NCI-H2029 (cell line): Measurements from ENCODE around the gene SGF29.
"Not testable (repeated sequence)": the region's sequence is repeated elsewhere in the genome, so short reads cannot be mapped to it uniquely, and the experiment has no call there.

Experiments used
- DNase-seq: peaks from one replicate; lab custom pipeline; 2025; lab: John Stamatoyannopoulos, UW

The SGF29 gene

DNA sequence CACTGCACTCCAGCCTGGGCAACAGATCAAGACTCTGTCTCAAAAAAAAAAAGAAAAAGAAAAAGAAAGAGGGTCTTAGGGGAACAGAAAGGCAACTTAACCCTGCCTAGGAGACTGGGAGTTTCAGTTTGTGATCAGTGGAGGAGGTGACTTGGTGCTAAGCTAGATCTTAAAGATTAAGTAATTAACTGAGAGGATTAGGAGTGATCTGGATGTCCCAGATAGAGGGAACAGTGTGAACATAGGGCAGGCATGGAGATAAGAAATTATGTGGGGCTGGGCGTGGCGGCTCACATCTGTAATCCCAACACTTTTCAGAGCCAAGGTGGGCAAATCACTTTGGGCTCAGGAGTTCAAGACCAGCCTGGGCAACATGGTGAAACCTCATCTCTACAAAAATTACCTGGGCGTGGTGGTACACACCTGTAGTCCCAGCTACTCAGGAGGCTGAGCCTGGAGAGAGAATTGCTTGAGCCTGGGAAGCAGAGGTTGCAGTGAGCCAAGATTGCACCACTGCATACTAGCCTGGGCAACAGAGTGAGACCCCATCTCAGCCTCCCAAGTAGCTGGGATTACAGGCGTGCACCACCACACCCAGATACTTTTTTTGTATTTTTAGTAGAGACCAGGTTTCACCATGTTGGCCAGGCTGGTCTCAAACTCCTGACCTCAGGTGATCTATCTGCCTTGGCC lies 12.7 kb downstream of the SGF29 start:
- not testable (repeated sequence) for DNase-seq

GRCh38 chr16:28567292-28567691 lies 13.6 kb downstream of the SGF29 start:
- no peak for DNase-seq

DNA sequence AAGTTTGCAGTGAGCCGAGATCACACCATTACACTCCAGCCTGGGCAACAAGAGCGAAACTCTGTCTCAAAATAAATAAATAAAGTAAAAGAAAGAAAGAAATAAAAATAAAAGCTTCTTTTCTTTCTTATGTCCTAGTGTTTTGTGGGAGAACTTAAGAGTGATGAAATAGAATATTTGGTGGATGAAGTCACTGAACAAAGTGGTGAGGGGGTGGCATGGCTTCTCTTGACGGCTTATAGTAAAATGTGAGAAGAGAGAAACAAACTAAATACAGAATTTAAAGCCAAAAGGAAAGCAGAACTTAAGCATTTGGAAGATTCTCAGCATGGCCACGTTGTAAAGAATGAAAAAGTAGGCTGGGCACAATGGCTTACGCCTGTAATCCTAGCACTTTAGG lies 15.3 kb downstream of the SGF29 start:
- no peak for DNase-seq

DNA sequence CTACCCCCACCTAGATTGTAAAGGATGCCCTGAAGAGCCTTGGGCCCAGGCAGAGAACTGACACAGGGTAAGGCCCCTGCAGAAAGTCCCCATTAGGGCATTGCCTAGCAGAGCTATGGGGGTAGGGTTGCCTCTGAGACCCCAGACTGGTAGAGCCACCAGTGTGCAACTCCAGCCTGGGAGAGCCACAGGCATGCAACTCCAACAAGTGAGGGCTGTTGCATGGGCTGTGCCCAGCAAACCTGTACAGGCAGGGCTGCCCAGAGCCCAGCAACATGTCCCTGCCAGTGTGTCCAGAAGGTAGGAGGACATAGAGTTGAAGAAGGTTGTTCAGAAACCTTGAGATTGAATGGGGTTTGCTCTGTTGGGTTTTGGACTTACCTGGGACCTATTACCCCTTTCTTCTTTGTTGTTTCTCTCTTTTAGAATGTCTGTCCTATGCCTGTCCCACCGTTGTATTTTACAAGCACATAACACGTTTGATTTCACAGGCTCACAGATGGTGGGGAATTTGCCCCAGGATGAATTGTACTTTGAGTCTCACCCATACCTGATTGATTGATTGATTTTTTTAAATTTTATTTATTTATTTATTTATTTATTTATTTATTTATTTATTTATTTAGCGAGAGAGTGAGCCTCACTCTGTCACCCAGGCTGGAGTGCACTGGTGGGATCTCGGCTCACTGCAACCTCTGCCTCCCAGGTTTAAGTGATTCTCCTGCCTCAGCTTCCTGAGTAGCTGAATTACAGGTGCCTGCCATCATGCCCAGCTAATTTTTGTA lies 16.4 kb downstream of the SGF29 start:
- no peak for DNase-seq

DNA sequence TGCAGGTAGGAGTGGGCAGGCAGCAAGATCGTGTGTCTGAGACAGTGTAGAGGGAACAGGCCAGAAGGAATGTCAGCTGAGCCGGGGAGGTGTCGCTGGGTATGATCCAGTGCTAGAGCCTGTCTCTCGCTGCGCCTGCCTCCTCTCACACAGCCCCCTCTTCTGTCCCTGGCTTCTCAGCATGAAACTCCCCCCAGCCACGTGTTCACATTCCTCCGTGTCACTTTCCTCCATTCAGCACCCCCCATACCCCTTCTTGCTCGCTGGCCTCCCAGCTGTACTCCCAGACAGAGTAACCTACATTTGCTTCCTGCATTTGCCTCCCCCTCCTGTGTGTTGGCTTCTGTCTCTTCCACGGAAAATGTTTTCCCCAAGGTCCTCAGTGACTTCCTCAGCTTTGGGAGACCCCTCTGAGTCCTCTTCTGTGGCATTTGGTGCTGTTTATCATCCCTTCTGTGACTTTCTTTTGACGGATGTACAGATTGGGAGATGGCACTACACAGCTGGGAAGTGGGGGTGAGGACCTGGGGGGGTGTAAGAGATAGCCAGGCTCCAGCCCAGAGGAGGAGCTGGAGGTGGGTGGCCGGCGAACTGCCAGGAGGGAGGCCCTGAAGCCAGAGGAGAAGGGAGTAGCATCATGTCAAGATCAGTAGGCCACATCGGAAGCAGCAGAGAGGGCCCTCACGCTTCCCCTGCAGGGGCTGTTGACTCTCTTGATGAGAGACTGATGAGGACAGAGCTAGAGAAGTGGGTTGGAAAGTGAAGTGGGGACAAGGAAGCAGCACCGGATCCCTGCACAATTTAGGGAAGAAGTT lies 19.2 kb downstream of the SGF29 start:
- no peak for DNase-seq

- no peak for DNase-seq
Observed at GRCh38 chr16:28573738-28574718, 20.3 kb downstream of the SGF29 start.

DNA sequence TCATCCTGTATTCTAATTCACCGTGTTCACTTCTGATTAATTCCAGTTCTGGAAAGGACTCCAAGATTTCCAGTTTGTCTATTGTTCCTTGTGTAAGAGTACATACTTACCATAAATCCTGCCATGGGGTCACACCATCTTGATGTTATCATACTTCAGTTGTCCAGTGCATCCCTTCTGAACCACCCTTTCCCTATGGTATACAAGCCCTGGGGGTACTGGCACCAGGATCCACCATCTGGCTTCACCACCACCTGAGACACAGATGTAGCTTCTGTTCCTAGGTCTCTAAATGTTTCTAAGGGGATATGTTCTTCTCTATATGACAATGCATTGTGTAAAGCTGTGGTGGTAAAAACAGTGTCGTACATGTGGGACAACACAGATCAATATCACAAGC lies 21.2 kb downstream of the SGF29 start:
- no peak for DNase-seq

DNA sequence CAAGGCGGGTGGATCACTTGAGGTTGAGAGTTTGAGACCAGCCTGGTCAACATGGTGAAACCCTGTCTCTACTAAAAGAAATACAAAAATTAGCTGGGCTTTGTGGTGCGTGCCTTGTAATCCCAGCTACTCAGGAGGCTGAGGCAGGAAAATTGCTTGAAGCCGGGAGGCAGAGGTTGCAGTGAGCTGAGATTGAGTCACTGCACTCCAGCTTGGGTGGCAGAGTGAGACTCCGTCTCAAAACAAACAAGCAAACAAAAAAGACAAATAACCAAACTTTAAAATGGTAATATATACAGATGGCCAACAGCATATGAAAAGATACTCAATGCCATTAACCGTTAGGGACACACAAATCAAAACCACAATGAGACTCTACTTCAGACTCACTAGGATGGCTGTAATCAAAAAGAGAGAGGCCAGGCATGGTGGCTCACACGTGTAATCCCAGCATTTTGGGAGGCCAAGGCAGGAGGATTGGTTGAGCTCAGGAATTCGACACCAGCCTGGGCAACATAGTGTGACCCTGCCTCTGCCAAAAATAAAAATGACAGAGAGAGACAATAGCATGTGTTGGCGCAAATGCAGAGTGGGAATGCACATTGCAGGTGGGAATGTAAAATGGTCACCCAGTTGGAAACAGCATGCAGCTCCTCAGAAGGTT lies 21.9 kb downstream of the SGF29 start:
- DNase-seq = no peak

- no peak for DNase-seq
Observed at GRCh38 chr16:28580726-28581315, 27.1 kb downstream of the SGF29 start.

DNA sequence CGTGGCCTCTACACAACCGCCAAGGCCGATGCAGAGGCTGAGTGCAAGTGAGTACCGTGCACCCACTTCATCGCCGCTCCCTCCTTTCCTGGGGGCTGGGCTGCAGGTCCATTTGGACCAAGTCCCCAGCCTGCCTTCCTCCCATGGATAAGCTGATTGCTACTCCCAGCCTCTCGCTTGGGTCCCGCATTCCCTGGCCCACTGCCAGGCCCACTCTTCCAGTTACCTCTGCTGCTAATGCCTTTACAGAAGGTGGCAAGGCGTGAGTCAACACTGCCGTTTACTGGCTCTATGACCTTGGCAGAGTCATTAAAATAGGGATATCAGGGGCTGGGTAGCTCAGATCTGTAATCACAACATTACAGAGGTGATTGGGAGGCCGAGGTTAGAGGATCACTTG lies 32.0 kb downstream of the SGF29 start:
- DNase-seq = no peak

DNA sequence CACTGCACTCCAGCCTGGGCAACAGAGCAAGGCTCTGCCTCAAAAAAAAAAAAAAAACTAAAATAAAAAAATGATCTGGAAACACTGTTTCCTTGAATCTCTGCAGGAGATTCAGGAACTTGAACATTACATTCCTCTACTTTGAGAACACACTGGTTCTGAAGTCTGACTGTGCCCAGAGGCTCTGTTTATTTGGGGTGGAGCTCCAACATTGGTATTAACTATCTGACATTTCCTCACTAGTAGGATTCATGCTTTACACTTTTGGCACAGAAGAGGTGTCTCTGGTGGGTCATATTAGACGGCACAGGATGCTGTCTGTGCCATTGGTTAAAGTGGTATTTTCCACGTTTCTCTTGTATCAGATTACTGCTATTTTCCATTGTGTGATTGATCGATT lies 32.7 kb downstream of the SGF29 start:
- DNase-seq = no peak

DNA sequence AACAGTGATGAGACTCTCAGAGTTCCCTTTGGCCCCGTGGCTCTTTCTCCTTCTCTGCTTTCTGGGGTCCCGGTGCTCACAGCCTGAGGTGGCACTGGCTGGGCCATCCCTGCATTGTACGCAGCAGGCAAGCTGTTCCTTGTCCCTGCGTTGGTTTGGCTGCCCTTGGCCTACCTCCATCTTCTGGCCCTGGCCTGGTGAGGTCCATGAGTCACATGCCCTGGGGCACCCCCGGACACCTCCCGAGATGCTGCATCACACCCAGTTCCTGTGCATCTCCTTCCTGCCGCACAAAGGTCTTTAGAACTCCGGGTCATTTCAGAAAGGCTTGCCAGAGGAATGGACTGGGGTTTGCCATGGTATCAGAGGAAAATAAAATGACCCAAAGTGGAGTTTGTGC lies 33.7 kb downstream of the SGF29 start:
- DNase-seq = no peak

DNA sequence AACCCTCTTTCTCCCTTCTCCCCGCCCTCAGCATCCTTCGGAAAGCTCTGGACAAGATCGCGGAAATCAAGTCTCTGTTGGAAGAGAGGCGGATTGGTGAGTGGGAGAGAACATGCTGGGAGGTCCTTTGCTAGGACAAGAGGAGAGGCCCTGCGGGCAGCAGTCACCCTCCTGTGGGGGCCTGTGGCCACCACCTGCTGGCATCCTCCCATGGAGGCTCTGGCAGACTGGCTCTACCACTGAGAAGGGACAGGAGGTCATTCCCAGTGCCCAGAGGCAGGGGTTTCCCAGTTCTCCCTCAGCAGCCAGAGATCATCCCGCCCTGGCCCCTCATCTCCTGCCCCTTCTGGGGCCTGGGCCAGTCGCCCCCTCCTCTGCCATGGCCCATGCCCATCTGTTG lies 35.3 kb downstream of the SGF29 start:
- no peak for DNase-seq

DNA sequence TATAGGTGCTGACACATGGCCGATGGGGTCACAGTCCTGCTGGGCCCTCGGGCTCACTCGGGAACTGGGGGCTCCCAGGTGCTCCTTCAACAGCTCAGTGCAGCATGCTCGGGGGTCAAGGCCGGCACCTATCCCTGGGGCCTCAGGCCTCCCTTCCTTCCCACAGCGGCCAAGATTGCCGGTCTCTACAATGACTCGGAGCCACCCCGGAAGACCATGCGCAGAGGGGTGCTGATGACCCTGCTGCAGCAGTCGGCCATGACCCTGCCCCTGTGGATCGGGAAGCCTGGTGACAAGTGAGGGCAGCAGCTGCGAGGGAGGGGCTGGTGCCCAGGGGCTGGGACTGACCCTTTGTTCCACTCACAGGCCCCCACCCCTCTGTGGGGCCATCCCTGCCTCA lies 36.2 kb downstream of the SGF29 start:
- no peak for DNase-seq

DNA sequence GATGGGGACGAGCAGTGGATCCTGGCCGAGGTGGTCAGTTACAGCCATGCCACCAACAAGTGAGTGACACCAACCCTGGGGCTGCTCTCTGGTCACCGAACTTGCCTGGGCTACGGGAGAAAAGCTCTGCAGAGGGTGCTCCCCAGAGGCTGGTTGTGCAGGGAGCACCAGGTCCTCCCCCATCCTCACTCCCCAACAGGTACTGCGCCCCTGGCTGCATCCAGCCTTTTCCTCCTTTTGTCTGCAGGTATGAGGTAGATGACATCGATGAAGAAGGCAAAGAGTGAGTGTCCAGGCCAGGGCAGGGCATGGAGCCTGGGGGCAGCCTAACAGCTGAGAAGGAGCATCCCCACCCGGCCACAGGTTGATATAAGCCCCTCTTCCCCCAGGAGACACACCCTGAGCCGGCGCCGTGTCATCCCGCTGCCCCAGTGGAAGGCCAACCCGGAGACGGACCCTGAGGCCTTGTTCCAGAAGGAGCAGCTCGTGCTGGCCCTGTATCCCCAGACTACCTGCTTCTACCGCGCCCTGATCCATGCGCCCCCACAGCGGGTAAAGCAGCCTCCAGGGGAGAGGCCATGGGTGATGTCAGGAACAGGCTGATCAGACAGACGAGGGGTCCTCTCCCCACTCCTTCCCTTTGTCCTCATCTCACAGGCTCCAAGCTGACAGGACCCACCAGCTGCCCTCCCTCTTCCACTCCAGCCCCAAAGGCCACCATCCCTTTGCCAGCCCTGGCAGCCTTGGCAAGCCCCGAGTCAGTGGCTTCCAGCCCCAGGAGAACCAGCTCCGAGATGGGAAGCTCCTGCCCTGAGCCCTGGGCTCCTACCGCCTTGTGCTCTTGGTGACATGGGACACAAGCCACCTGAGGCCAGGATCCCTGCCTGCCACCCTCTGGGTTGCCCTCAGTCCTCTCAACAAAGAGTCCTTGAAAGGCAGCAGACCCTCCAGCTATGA lies 36.9 kb downstream of the SGF29 start:
- DNase-seq = no peak

DNA sequence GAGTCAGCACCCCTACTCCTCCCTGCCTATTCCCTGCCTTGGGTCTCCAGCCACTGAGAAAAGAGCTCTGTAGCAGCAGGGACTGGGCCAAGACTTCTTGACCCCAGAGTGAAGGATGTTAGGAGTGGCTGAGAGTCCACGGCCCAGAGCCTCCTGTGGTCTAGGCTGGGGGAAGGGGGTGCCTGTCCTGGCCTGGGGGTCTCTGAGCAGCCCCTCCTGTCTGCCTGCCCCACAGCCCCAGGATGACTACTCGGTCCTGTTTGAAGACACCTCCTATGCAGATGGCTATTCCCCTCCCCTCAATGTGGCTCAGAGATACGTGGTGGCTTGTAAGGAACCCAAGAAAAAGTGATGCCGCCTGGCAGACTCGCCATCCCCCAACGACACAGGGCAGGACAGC lies 37.6 kb downstream of the SGF29 start:
- no peak for DNase-seq

DNA sequence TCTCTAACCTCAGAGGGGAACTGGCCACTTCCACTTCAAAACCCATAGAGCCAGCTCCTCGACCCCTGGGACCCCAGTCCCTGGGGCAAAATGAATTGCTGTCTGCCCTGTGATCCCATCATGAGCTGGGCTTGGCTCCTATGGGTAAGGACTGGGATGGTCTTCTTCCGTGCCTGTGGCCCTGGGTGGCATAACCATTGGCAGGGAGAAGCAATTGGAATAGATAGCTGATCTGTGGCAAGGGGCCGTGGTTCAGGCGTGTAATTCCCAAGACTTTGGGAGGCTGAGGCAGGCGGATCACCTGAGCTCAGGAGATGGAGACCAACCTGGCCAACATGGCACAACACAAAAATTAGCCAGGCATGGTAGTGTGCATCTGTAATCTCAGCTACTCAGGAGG lies 38.8 kb downstream of the SGF29 start:
- DNase-seq = no peak

- no peak for DNase-seq
Observed at GRCh38 chr16:28592979-28593553, 39.3 kb downstream of the SGF29 start.

- DNase-seq = not testable (repeated sequence)
Observed at GRCh38 chr16:28595451-28595850, 41.7 kb downstream of the SGF29 start.
